GM06990 (cell line): Measurements from ENCODE around the gene OTX1.
"Not testable (repeated sequence)": the region's sequence is repeated elsewhere in the genome, so short reads cannot be mapped to it uniquely, and the experiment has no call there.

Source experiments
- DNase-seq: peaks from one replicate; pipeline ENCODE4 v3.0.0-alpha.2; 2011; ENCODE audit not compliant: insufficient read length; ENCODE audit errors: extremely low read depth
- H3K27me3 ChIP-seq: replicated peaks from 2 replicates; pipeline ENCODE4 v1.6.0; 2011; ENCODE audit warnings: low read length; ENCODE audit not compliant: control insufficient read depth, insufficient read depth
- H3K36me3 ChIP-seq: 2 replicates; pipeline ENCODE4 v1.5.1; 2011; ENCODE audit warnings: low read length; ENCODE audit not compliant: control insufficient read depth, insufficient read depth
- H3K4me3 ChIP-seq: replicated peaks from 2 replicates; pipeline ENCODE4 v1.5.1; 2011; ENCODE audit warnings: low read depth, mild to moderate bottlenecking, control low read depth, low read length
- TF ChIP-seq, protein P1 (sequence below): IDR thresholded peaks from 2 replicates; pipeline ENCODE4 v1.5.1; 2011; ENCODE audit warnings: low read length, control low read depth, mild to moderate bottlenecking, inconsistent platforms; ENCODE audit not compliant: insufficient read depth, poor library complexity, severe bottlenecking

Gene OTX1

DNA sequence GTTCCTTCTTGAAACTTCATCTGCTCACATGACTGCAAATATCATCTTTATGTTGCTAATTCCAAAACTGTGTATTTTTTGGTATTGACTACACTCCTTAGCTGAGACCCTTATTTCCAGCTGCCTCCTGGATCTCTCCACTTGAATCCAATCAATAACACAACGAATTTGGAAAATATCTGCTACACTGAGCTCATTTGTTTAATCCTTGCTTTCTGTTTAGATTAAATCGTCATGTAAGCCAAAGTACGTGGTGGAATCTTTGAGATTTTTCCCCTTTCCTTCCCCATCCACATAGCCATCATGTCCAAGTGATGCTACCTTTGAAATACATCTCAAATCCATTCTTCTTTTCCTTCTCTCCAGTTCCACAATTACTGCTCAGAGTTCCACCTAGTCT, 15.6 kb downstream of the OTX1 start:
- TF ChIP-seq, protein P1, sequence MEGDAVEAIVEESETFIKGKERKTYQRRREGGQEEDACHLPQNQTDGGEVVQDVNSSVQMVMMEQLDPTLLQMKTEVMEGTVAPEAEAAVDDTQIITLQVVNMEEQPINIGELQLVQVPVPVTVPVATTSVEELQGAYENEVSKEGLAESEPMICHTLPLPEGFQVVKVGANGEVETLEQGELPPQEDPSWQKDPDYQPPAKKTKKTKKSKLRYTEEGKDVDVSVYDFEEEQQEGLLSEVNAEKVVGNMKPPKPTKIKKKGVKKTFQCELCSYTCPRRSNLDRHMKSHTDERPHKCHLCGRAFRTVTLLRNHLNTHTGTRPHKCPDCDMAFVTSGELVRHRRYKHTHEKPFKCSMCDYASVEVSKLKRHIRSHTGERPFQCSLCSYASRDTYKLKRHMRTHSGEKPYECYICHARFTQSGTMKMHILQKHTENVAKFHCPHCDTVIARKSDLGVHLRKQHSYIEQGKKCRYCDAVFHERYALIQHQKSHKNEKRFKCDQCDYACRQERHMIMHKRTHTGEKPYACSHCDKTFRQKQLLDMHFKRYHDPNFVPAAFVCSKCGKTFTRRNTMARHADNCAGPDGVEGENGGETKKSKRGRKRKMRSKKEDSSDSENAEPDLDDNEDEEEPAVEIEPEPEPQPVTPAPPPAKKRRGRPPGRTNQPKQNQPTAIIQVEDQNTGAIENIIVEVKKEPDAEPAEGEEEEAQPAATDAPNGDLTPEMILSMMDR, result no peak
- Histone ChIP-seq H3K27me3 (no peaks in the 10 kb centered on the region), H3K4me3 (no peak overlapping the region), H3K36me3 (no peaks in the 10 kb centered on the region)
- no peak for DNase-seq

DNA sequence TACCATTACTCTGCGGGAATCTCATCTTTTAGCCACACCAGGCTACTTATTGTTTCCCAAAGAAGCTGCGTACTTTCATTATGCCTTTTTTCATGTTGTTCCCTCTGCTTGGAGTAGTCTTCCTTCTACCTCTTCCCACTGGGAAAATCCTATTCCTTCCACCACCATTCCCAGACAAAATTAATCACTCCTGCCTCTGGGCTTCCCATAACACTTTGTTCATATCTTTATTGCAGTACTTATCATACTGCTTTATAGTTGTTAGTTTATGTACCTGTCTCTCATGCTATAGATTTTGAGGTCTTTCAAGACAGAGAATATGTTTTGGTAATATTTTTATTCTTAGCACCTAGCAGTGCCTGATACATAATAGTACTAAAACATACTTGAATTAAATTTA, 16.2 kb downstream of the OTX1 start:
- TF ChIP-seq, protein P1, result no peak
- no peak for DNase-seq
- no peak overlapping the region for H3K4me3 ChIP-seq
- no peaks in the 10 kb centered on the region for H3K36me3 ChIP-seq
- H3K27me3 ChIP-seq, result no peaks in the 10 kb centered on the region

DNA sequence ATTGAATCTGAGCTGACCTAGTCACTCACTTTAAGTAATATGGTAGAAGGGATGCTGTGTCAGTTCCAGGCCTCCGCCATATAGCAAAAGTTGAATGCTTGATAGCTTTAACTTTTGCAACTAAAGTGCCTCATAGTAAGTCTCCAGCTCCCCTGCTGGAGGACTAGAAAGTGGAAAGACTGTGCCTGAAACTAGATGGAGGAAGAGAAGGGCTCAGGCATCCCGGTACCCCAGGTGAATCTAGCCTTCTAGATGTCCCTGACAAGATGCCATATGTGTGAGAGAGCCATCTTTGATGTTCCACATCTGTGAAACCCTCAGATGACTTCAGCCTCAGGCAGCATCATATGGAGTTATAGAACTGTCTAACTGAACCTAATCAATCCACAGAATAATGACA, 21.0 kb downstream of the OTX1 start:
- no peaks in the 10 kb centered on the region for H3K27me3 ChIP-seq
- no peaks in the 10 kb centered on the region for H3K36me3 ChIP-seq
- TF ChIP-seq, protein P1, result no peak
- no peak overlapping the region for H3K4me3 ChIP-seq
- DNase-seq, result no peak

DNA sequence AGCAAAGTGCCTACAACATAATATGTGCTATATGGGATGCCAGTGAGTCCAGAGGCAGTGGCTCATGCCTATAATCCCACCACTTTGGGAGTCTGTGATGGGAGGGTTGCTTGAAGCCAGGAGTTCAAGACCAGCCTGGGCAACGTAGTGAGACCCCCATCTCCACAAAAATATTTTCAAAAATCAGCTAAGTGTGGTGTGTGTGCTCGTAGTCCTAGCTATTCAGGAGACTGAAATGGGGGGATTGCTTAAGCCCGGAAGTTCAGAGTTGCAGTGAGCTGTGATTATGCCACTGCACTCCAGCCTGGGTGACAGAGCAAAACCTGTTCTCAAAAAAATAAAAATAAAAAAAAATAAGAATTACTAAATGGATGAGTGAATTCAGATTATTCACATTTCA, 23.4 kb downstream of the OTX1 start:
- TF ChIP-seq, protein P1, result no peak
- no peaks in the 10 kb centered on the region for H3K36me3 ChIP-seq
- H3K4me3 ChIP-seq, result no peak overlapping the region
- no peak for DNase-seq
- no peaks in the 10 kb centered on the region for H3K27me3 ChIP-seq

DNA sequence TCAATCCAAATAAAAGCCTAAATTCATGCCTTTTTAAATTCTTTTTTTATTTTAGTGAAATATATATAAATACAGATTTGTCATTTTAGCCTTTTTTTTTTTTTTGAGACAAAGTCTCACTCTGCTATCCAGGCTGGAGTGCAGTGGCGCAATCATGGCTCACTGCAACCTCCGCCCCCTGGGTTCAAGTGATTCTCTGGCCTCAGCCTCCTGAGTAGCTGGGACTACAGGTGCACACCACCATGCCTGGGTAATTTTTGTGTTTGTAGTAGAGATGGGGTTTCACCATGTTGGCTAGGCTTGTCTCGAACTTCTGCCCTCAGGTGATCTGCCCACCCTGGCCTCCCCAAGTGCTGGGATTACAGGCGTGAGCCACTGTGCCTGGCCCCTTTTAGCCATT, 23.8 kb downstream of the OTX1 start:
- not testable (repeated sequence) for H3K36me3 ChIP-seq, DNase-seq, H3K27me3 ChIP-seq, H3K4me3 ChIP-seq

DNA sequence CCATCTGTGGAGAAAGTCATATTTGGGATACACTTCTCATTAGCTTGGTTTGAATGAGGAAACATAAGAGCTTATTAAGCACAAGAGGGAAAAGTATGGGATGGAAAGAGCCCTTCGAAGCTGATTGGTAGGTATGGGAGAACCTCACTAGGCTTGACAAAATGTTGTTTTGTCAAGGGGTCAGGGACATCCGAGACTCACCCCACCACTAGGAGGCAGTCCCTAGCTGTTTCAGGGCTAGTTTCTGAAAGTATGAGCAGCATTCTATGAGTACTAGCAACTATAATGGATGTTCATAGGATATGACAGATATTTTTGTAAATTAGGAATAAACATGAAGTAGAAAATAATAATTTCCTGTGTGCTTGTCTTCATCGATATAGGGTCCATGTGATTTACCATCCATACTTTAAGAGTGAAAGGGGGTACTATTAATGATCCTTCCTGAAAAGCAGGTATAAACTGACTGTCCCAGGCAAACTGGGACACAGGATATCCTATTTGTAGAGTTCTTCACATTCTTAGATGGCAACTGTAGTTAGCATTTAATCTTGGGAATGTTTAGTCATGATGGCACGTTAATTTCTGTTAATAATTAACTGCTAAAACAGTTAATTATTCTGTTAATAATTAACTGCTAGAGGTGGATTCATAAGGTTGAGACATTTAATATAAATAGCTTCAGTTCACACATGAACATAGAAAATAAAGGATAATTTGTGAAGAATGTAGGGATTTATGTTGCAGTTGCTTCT, 28.4 kb downstream of the OTX1 start:
- no peaks in the 10 kb centered on the region for H3K27me3 ChIP-seq
- no peak overlapping the region for H3K4me3 ChIP-seq
- TF ChIP-seq, protein P1, result peak; percentile 74
- no peaks in the 10 kb centered on the region for H3K36me3 ChIP-seq
- no peak for DNase-seq
